Tibial nerve (tissue), 4 donors: Measurements from ENCODE around the gene MYOG. TPM values are rescaled to one million over a fixed set of nuclear protein-coding genes. Genes with fewer than 3 reads are reported as not detected.

Experiments
- DNase-seq, 2 donors: peaks; one replicate each; pipeline ENCODE4 v3.0.0-alpha.2; 2019; ENCODE audit warnings: low spot score in 2 of 2
- H3K27ac ChIP-seq, 4 donors: fragments of 200-600 bp; sonication (generic) in 3 of 4; one replicate each; pipeline ENCODE4 v1.5.1; 2017 to 2019; ENCODE audit warnings: mild to moderate bottlenecking in 1 of 4
- H3K27me3 ChIP-seq, 2 donors: fragments of 200-600 bp; sonication (generic) in 1 of 2; one replicate each; pipeline versions ENCODE4 v1.5.1 to v1.6.0; 2017 to 2019
- H3K36me3 ChIP-seq, 3 donors: fragments of 200-600 bp; sonication (generic); one replicate each; pipeline ENCODE4 v1.5.1; 2018 to 2019
- H3K4me1 ChIP-seq, 4 donors: fragments of 200-600 bp; sonication (generic) in 3 of 4; one replicate each; pipeline ENCODE4 v1.5.1; 2017 to 2019
- H3K4me3 ChIP-seq, 4 donors: fragments of 200-600 bp; sonication (generic) in 3 of 4; one replicate each; pipeline ENCODE4 v1.5.1; 2017 to 2019; ENCODE audit warnings: mild to moderate bottlenecking in 1 of 4, moderate library complexity in 1 of 4
- H3K9me3 ChIP-seq, 4 donors: fragments of 200-600 bp; sonication (generic) in 3 of 4; one replicate each; pipeline ENCODE4 v1.5.1; 2017 to 2019
- CTCF ChIP-seq, 5 experiments: fragments of 200-600 bp in 3 of 5; fragments of 450-650 bp in 2 of 5; sonication (generic) in 3 of 5; IDR thresholded peaks; one replicate each; pipeline ENCODE4 v1.5.1; 2016 to 2019; ENCODE audit warnings: antibody characterized with exemption in 5 of 5, mild to moderate bottlenecking in 3 of 5, moderate library complexity in 2 of 5
- EP300 ChIP-seq, 2 donors: sonication (generic); formaldehyde crosslinking; IDR thresholded peaks; one replicate each; pipeline ENCODE4 v1.6.1; 2017; ENCODE audit warnings: antibody characterized with exemption in 2 of 2, mild to moderate bottlenecking in 1 of 2
- POLR2A ChIP-seq, 2 donors: fragments of 450-650 bp; IDR thresholded peaks; one replicate each; pipeline ENCODE4 v1.6.1; 2017; ENCODE audit warnings: antibody characterized with exemption in 2 of 2, mild to moderate bottlenecking in 2 of 2, moderate library complexity in 2 of 2
- WGBS, 2 donors: methylation state at CpG; one replicate each; pipeline ENCODE4 v1.1.5; 2018; 5-methylcytosine and 5-hydroxymethylcytosine counted together
- total RNA-seq, 4 donors: library from RNA; depleted of rRNA; stranded (reverse); fragments of >200 nt; gene quantifications; one replicate each; pipeline ENCODE4 v1.1.0, GENCODE V29; 2016

Gene MYOG
- total RNA-seq, 4 donors from 2014 or later, result not detected

GRCh38 chr1:203083463-203083921 lies 2.3 kb downstream of the MYOG start:
- 77 to 79% methylated on average over 10 to 11 of the region's 11 CpGs for WGBS, 2 donors
- H3K27ac ChIP-seq, result no peak overlapping the region
- H3K4me1 ChIP-seq, result no peaks in the 10 kb centered on the region
- no peaks in the 10 kb centered on the region for H3K36me3 ChIP-seq
- H3K9me3 ChIP-seq, result no peaks in the 10 kb centered on the region
- H3K27me3 ChIP-seq, result peaks cover 0 to 9% of the 10 kb centered on the region in 2 donors
- TF ChIP-seq EP300 (IDR thresholded peaks at IDR 0.05), result no peak
- no peak for TF ChIP-seq POLR2A (IDR thresholded peaks at IDR 0.05)
- no peak for TF ChIP-seq CTCF (IDR thresholded peaks at IDR 0.05)
- H3K4me3 ChIP-seq, result no peak overlapping the region
- DNase-seq, result no peak

DNA sequence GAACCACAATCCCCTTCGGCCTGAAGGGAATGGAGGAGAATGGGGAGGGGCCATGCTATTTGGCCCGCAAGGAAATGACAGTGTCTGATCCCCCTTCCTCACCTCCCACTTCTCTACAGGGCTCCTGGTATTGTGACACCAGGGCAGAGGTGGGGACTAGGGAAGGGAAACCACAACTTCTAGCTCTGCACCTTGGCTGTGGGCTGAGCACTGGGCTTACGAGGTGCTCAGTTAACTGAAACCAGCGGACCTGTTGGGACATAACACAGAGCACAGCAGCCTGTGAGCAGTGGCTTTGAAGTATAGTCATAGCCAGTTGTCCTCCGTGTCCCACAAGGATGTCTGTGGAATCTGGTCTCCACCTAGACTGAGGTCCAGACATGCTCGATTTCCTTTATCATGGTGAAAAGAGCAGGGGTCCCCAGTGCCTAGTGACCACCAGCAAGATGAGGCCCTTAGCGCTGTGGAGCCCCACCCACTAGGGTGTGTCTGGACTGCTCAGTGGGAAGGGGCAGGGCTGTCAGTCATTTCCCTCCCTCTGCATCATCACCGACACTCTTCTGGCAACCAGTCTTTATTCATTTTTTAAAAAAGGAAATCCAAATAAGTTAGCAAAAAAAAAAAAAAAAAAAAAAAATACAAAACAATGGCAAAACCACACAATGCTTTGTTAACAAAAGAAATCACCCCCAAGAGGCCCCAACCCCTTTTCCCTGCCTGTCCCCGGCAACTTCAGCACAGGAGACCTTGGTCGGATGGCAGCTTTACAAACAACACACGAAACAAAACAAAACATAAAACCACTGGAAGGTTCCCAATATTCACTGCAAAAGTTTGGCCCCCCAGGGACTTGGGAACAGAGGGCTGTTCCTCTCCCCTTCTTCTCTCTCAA lies 3.0 kb downstream of the MYOG start:
- WGBS, 2 donors, result 54 to 55% methylated on average over 10 to 11 of the region's 11 CpGs
- DNase-seq, result no peak
- TF ChIP-seq CTCF (IDR thresholded peaks at IDR 0.05) (no peak), POLR2A (IDR thresholded peaks at IDR 0.05) (no peak), EP300 (IDR thresholded peaks at IDR 0.05) (no peak)

DNA sequence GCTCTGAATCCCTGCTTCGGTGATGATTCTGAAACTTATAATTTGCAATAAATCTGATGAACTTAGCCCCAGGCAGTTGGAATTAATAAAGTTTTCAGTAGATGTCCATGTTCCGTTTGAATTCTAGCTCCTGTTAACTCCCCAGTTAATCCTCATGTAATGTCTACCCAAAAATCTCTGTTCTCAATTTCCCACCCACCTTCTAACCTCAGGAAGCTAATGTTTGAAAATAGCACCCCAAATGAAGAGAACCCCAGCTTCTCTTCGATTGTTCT lies 3.6 kb downstream of the MYOG start:
- DNase-seq, result no peak
- WGBS, 2 donors, result 44 to 77% methylated on average over 3 of the region's 3 CpGs
- peaks cover 0 to 11% of the 10 kb centered on the region in 2 donors for H3K27me3 ChIP-seq
- H3K27ac ChIP-seq, result no peak overlapping the region
- H3K36me3 ChIP-seq, result no peaks in the 10 kb centered on the region
- H3K4me1 ChIP-seq, result no peaks in the 10 kb centered on the region
- no peaks in the 10 kb centered on the region for H3K9me3 ChIP-seq
- TF ChIP-seq CTCF (IDR thresholded peaks at IDR 0.05), result no peak
- TF ChIP-seq EP300 (IDR thresholded peaks at IDR 0.05), result no peak
- no peak for TF ChIP-seq POLR2A (IDR thresholded peaks at IDR 0.05)
- no peak overlapping the region for H3K4me3 ChIP-seq

More for the DNA sequence above, 3.0 kb downstream of the MYOG start:
- Histone ChIP-seq H3K4me1 (no peaks in the 10 kb centered on the region), H3K27ac (no peak overlapping the region), H3K4me3 (no peak overlapping the region), H3K9me3 (no peaks in the 10 kb centered on the region), H3K27me3 (peaks cover 0 to 9% of the 10 kb centered on the region in 2 donors), H3K36me3 (no peaks in the 10 kb centered on the region)

DNA sequence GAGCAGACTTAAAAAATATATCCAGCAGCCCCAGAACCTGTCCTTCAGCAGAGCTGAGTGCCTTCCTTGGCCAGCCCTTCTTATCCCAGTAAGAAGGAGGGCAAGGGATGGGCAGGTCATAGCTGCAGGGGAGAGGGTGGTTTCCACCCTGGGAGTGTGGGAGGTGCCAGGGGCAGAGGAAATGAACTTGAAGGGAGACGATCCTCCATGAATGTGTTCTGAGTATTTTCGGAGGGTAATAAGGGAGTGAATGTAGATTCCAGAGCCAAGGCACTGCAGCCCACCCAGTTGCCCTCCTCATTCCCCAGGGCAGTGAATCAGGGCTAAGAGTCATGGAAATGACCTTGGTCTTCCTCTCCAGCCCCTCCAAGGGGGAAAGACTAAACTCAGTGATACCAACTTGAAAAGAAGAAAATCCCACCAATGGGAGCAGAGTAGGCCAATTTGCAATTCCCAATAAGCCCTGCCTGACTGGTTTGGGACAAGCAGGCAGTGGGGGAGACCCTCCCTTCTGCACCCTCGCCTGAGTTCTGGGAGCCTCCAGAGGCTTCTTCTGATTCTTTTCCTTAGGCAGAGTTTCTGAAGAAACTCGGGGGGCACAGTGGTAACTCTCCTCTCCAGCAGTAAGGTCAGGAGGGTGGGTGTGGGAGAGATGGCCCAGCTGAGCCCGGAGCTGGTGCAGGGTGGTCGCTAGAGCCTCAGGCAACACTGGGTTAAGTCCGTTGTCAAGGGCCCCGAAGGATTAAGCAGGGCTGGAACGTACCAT lies 4.2 kb downstream of the MYOG start:
- no peak overlapping the region for H3K27ac ChIP-seq
- no peaks in the 10 kb centered on the region for H3K36me3 ChIP-seq
- WGBS, 2 donors, result 44 to 63% methylated on average over 9 of the region's 9 CpGs
- H3K4me3 ChIP-seq, result no peak overlapping the region
- TF ChIP-seq EP300 (IDR thresholded peaks at IDR 0.05), result no peak
- TF ChIP-seq POLR2A (IDR thresholded peaks at IDR 0.05), result no peak
- TF ChIP-seq CTCF (IDR thresholded peaks at IDR 0.05), result no peak
- H3K27me3 ChIP-seq, result peaks cover 0 to 16% of the 10 kb centered on the region in 2 donors
- no peaks in the 10 kb centered on the region for H3K9me3 ChIP-seq
- no peak for DNase-seq
- H3K4me1 ChIP-seq, result no peaks in the 10 kb centered on the region

DNA sequence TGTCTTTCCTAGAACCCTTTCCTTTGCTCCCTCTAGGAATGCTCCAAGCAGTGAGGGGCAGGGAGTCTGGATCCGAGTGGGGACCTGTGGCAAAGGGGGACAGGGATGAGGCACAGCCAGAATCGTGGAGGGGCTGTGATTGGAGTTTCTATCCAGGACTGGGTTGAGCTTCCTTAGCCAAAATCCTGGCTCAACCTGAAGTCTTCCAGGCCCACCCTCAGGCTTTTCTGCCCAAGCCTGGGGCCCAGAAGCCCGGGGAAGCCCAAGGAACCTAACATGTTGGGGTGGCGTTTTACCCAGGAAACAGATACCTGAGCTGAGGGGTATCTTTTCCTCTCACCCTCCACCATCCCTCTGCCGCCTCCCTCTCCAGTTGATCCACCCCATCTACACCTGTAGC lies 5.4 kb downstream of the MYOG start:
- no peaks in the 10 kb centered on the region for H3K9me3 ChIP-seq
- H3K27ac ChIP-seq, result no peak overlapping the region
- H3K27me3 ChIP-seq, result peaks cover 0 to 28% of the 10 kb centered on the region in 2 donors
- 90 to 94% methylated on average over 5 of the region's 5 CpGs for WGBS, 2 donors
- H3K4me3 ChIP-seq, result no peak overlapping the region
- DNase-seq, result no peak
- TF ChIP-seq POLR2A (IDR thresholded peaks at IDR 0.05), result no peak
- no peak for TF ChIP-seq CTCF (IDR thresholded peaks at IDR 0.05)
- no peak for TF ChIP-seq EP300 (IDR thresholded peaks at IDR 0.05)
- no peaks in the 10 kb centered on the region for H3K36me3 ChIP-seq
- peaks cover 0 to 6% (median 0%) of the 10 kb centered on the region in 4 donors for H3K4me1 ChIP-seq
